Measurements from ENCODE around the gene AOX1. TPM values are rescaled to one million over a fixed set of nuclear protein-coding genes. Genes with fewer than 3 reads are reported as not detected.
"Not testable (repeated sequence)": the region's sequence is repeated elsewhere in the genome, so short reads cannot be mapped to it uniquely, and the experiment has no call there.

The AOX1 gene
- total RNA-seq, 3 donors from 2014 or later = 0.63 to 1.0 (median 0.71) TPM

- Mint-ChIP-seq H3K36me3 (ENCODE audit: insufficient read depth) (no peaks in the 10 kb centered on the region), H3K9me3 (no peaks in the 10 kb centered on the region), H3K4me3 (no peak overlapping the region), H3K27me3 (ENCODE audit: low read depth) (peaks cover 20% of the 10 kb centered on the region), H3K4me1 (ENCODE audit: low read depth) (no peaks in the 10 kb centered on the region)
- DNase-seq (no peak), ATAC-seq (no peak)
Measured at GRCh38 chr2:200627110-200627770, 41.4 kb downstream of the AOX1 start.

DNA sequence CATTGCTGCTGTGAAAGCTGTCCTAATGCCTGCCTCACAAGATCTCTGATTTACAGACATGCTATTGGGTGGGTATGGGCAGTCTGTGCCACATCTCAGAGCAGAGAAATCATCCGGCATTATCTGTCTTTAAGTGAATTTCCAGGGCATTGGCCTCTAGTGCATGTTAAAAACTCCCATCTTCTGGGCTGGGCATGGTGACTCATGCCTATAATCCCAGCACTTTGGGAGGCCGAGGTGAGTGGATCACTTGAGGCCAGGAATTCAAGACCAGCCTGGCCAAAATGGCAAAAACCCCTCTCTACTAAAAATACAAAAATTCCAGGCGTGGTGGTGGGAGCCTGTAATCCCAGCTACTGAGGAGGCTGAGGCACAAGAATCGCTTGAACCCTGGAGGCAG lies 42.6 kb downstream of the AOX1 start:
- not testable (repeated sequence) for ATAC-seq; H3K36me3 Mint-ChIP-seq (ENCODE audit: insufficient read depth); H3K4me1 Mint-ChIP-seq (ENCODE audit: low read depth); H3K9me3 Mint-ChIP-seq; DNase-seq; H3K4me3 Mint-ChIP-seq
- peaks cover 16% of the 10 kb centered on the region for H3K27me3 Mint-ChIP-seq (ENCODE audit: low read depth)

- H3K4me1 Mint-ChIP-seq (ENCODE audit: low read depth) = no peaks in the 10 kb centered on the region
- no peak for ATAC-seq
- no peak for DNase-seq
- H3K9me3 Mint-ChIP-seq = no peaks in the 10 kb centered on the region
- H3K4me3 Mint-ChIP-seq = no peak overlapping the region
- H3K36me3 Mint-ChIP-seq (ENCODE audit: insufficient read depth) = no peaks in the 10 kb centered on the region
- peaks cover 14% of the 10 kb centered on the region for H3K27me3 Mint-ChIP-seq (ENCODE audit: low read depth)
Measured at GRCh38 chr2:200631287-200631686, 45.5 kb downstream of the AOX1 start.

DNA sequence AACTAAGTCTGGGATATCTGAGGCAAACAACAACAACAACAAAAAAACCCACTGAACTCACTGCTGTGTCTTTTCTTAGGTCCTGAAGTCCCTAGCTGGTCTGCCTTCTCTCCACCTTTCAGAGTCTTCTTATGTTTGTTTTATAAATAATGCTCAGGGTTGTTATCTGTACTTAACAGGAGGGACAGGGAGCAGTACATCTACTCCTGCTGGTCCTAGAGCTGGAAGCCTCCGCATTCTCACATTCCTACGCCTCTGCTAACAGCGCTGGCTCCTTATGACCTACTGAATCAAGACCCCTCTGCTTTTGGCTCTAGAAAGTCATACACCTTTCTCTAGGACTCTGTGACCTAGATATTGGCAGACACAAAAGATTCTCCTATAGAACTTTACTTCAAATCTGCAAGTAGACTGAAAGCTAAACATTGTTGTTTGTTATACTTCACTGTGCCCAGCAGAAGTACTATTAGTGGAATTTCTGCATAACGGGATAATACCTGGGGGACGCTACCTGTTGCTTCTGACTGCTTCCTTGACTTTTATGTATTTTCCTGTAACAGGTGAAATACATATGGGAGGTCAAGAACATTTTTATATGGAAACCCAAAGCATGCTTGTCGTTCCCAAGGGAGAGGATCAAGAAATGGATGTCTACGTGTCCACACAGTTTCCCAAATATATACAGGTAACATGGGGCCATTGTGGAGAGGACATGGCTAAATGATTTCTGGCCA lies 48.6 kb downstream of the AOX1 start:
- ATAC-seq (no peak), DNase-seq (no peak)
- Mint-ChIP-seq H3K9me3 (no peaks in the 10 kb centered on the region), H3K36me3 (ENCODE audit: insufficient read depth) (no peaks in the 10 kb centered on the region), H3K4me3 (no peak overlapping the region), H3K4me1 (ENCODE audit: low read depth) (no peaks in the 10 kb centered on the region), H3K27me3 (ENCODE audit: low read depth) (peaks cover 7% of the 10 kb centered on the region)

- DNase-seq (no peak), ATAC-seq (no peak)
- no peaks in the 10 kb centered on the region for H3K4me1 Mint-ChIP-seq (ENCODE audit: low read depth)
- H3K4me3 Mint-ChIP-seq = no peak overlapping the region
- peaks cover 5% of the 10 kb centered on the region for H3K27me3 Mint-ChIP-seq (ENCODE audit: low read depth)
- H3K9me3 Mint-ChIP-seq = no peaks in the 10 kb centered on the region
- no peaks in the 10 kb centered on the region for H3K36me3 Mint-ChIP-seq (ENCODE audit: insufficient read depth)
Measured at GRCh38 chr2:200635251-200635650, 49.4 kb downstream of the AOX1 start.

- no peaks in the 10 kb centered on the region for H3K36me3 Mint-ChIP-seq (ENCODE audit: insufficient read depth)
- no peaks in the 10 kb centered on the region for H3K4me1 Mint-ChIP-seq (ENCODE audit: low read depth)
- peaks cover 5% of the 10 kb centered on the region for H3K27me3 Mint-ChIP-seq (ENCODE audit: low read depth)
- H3K9me3 Mint-ChIP-seq = no peaks in the 10 kb centered on the region
- ATAC-seq (no peak), DNase-seq (no peak)
- no peak overlapping the region for H3K4me3 Mint-ChIP-seq
Measured at GRCh38 chr2:200637901-200638300, 52.1 kb downstream of the AOX1 start.

DNA sequence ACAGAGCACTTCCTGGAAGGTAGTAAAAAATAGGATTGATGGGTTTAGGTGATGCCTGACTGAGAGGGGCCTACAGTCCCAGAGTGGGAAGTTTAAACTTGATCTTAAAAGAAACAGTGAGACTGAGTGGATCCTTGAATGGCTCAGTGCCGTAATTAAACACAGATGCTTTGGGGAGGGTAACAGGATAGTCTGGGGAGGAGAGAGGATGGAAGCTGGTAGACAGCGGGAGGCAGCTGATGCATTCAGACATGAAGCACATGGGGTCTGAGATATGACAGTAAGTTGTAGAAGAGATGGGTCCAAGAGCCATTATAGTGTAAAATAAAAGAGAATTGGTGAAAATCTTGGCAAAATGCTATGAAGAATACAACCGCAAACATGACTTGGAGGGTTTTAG lies 54.4 kb downstream of the AOX1 start:
- Mint-ChIP-seq H3K36me3 (ENCODE audit: insufficient read depth) (no peaks in the 10 kb centered on the region), H3K4me3 (no peak overlapping the region), H3K4me1 (ENCODE audit: low read depth) (no peaks in the 10 kb centered on the region), H3K9me3 (no peaks in the 10 kb centered on the region), H3K27me3 (ENCODE audit: low read depth) (peaks cover 4% of the 10 kb centered on the region)
- no peak for ATAC-seq
- no peak for DNase-seq

GRCh38 chr2:200640901-200641300 lies 55.1 kb downstream of the AOX1 start:
- no peak overlapping the region for H3K4me3 Mint-ChIP-seq
- DNase-seq (no peak), ATAC-seq (no peak)
- peaks cover under 1% of the 10 kb centered on the region for H3K27me3 Mint-ChIP-seq (ENCODE audit: low read depth)
- H3K36me3 Mint-ChIP-seq (ENCODE audit: insufficient read depth) = no peaks in the 10 kb centered on the region
- no peaks in the 10 kb centered on the region for H3K9me3 Mint-ChIP-seq
- no peaks in the 10 kb centered on the region for H3K4me1 Mint-ChIP-seq (ENCODE audit: low read depth)

GRCh38 chr2:200648518-200649281 lies 62.9 kb downstream of the AOX1 start:
- H3K4me1 Mint-ChIP-seq (ENCODE audit: low read depth); DNase-seq; ATAC-seq; H3K4me3 Mint-ChIP-seq; H3K36me3 Mint-ChIP-seq (ENCODE audit: insufficient read depth); H3K9me3 Mint-ChIP-seq: not testable (repeated sequence)
- peaks cover 18% of the 10 kb centered on the region for H3K27me3 Mint-ChIP-seq (ENCODE audit: low read depth)

DNA sequence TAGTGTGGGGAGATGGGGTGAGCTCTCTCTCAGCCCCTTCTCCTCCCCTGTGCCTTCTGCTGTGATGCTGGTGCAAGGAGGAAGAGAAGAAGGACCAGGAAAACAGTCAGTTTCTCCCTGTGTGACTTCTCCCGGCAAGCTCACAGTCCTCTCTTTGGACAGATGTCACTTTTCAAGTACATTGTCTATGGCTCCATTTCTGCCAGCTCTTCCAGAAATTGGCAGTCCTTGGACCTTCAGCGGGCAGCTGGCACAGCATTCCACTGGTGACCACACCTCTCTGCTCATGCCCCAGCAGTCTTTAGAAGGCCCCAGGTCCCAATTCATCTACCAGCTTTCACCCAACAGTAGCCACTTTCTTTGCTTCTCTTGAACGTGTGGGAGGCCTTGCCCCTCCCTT lies 63.9 kb downstream of the AOX1 start:
- Mint-ChIP-seq H3K36me3 (ENCODE audit: insufficient read depth) (no peaks in the 10 kb centered on the region), H3K9me3 (no peaks in the 10 kb centered on the region), H3K27me3 (ENCODE audit: low read depth) (peaks cover 18% of the 10 kb centered on the region), H3K4me1 (ENCODE audit: low read depth) (no peaks in the 10 kb centered on the region), H3K4me3 (no peak overlapping the region)
- ATAC-seq (no peak), DNase-seq (no peak)

DNA sequence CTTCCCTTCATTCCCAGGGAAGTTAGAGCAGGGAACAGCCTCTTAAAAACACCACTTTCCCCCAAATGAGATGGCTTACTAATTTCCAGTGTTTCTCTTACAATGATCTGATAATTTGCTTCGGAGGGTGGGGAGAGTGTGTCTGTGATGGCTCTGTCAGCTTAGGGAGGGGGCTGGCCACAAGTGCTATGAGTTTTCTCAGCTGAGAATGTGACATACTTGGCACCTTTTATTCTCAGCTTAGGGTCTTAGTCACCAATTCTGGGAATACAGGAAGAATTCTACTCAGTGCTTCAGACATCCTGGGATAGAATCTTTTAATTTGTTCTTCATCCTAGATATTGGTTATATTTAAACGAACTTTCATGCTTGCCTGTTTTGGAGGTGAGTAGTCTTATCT lies 64.4 kb downstream of the AOX1 start:
- ATAC-seq = no peak
- H3K4me1 Mint-ChIP-seq (ENCODE audit: low read depth) = no peaks in the 10 kb centered on the region
- no peak for DNase-seq
- no peak overlapping the region for H3K4me3 Mint-ChIP-seq
- no peaks in the 10 kb centered on the region for H3K36me3 Mint-ChIP-seq (ENCODE audit: insufficient read depth)
- H3K27me3 Mint-ChIP-seq (ENCODE audit: low read depth) = peaks cover 18% of the 10 kb centered on the region
- no peaks in the 10 kb centered on the region for H3K9me3 Mint-ChIP-seq

GRCh38 chr2:200652158-200652557 lies 66.3 kb downstream of the AOX1 start:
- peaks cover 20% of the 10 kb centered on the region for H3K27me3 Mint-ChIP-seq (ENCODE audit: low read depth)
- no peaks in the 10 kb centered on the region for H3K36me3 Mint-ChIP-seq (ENCODE audit: insufficient read depth)
- ATAC-seq = no peak
- no peak overlapping the region for H3K4me3 Mint-ChIP-seq
- no peaks in the 10 kb centered on the region for H3K9me3 Mint-ChIP-seq
- H3K4me1 Mint-ChIP-seq (ENCODE audit: low read depth) = no peaks in the 10 kb centered on the region
- DNase-seq = no peak

DNA sequence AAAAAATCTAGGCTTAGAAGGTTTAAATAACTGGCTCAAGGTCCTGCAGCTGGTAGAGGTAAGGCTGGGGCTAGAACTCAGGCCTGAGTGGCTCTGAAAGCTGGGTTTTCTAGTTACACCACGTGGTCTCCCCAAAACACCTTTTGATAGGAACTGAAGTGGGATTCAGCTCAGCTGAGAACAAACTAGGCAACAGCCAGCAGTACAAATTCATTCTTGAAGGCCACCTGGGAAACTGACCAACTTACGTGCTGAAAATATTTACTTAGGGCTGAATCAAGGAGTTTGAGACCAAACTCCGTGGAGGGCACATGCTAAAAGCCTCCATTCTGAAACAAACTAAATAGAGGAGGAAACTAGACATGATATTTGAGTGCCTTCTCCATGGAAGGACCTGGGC lies 67.2 kb downstream of the AOX1 start:
- H3K9me3 Mint-ChIP-seq = no peaks in the 10 kb centered on the region
- no peaks in the 10 kb centered on the region for H3K4me1 Mint-ChIP-seq (ENCODE audit: low read depth)
- DNase-seq (no peak), ATAC-seq (no peak)
- no peak overlapping the region for H3K4me3 Mint-ChIP-seq
- peaks cover 22% of the 10 kb centered on the region for H3K27me3 Mint-ChIP-seq (ENCODE audit: low read depth)
- H3K36me3 Mint-ChIP-seq (ENCODE audit: insufficient read depth) = no peaks in the 10 kb centered on the region

GRCh38 chr2:200654823-200655222 lies 69.0 kb downstream of the AOX1 start:
- no peak overlapping the region for H3K4me3 Mint-ChIP-seq

More at GRCh38 chr2:200654823-200655222, 69.0 kb downstream of the AOX1 start:
- DNase-seq = no peak
- Mint-ChIP-seq H3K9me3 (no peaks in the 10 kb centered on the region), H3K4me1 (ENCODE audit: low read depth) (no peaks in the 10 kb centered on the region), H3K27me3 (ENCODE audit: low read depth) (peaks cover 27% of the 10 kb centered on the region), H3K36me3 (ENCODE audit: insufficient read depth) (no peaks in the 10 kb centered on the region)
- ATAC-seq = no peak
